Hippocampal formation (tissue), 2 donors: Measurements from ENCODE around the gene LRWD1.
"Not testable (repeated sequence)": the region's sequence is repeated elsewhere in the genome, so short reads cannot be mapped to it uniquely, and the experiment has no call there.

Experiments
- DNase-seq, 2 donors: peaks; one replicate each; lab custom pipeline; 2025; lab: John Stamatoyannopoulos, UW

LRWD1 gene

GRCh38 chr7:102496861-102497260, 32.1 kb downstream of the LRWD1 start:
- DNase-seq = not testable (repeated sequence)

DNA sequence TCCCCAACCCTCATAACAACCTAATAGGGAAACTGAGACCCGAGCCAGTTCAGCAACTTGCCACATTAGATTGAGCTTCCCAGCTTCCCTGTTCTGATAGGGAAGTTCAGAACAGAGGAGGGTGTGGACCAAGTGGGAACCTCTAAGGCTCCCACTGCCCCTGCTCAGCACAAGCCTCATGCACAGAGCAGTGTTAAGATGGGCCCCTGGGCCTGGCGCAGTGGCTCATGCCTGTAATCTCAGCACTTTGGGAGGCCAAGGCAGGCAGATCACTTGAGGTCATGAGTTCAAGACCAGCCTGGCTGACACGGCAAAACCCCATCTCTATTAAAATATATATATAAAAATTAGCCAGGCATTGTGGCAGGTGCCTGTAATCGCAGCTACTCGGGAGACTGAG, 32.5 kb downstream of the LRWD1 start:
- not testable (repeated sequence) for DNase-seq

- not testable (repeated sequence) for DNase-seq
These were observed 33.5 kb downstream of the LRWD1 start for GRCh38 chr7:102498321-102498720.

DNA sequence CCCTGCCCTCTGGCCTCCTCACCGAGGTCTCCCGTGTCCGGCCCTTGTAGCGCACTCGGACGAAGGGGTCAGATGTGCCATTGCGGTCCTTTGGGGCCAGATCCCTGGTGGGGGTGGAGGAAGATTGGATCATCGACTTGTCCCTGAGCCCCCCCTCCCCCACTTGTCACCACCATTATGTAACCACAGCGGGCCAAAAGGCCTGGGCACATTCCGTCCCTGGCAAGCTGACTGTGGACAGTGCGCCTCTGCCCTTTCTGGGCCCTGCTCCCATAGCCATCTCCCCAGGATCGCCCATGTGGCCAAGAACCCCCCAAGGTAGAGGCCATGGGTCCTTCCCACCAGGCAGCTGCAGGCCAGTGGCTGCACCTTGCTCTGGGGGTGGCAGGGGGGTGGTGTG, 38.4 kb downstream of the LRWD1 start:
- not testable (repeated sequence) for DNase-seq

- DNase-seq = not testable (repeated sequence)
These were observed 40.8 kb downstream of the LRWD1 start for GRCh38 chr7:102505298-102506185.

- DNase-seq = not testable (repeated sequence)
These were observed 42.8 kb downstream of the LRWD1 start for GRCh38 chr7:102507410-102508088.

DNA sequence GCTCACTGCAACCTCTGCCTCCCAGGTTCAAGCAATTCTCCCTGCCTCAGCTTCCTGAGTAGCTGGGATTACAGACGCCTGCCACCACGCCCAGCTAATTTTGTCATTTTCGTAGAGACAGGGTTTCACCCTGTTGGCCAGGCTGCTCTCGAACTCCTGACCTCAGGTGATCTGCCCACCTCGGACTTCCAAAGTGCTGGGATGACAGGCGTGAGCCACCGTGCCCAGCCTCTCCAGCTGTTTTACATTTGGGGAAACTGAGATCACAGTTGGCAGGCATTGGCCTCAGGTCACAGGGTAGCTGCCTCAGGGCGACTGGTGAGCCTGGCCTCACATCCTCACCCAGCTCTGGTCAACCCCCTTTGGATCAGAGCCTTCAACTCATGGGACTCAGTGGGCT, 45.8 kb downstream of the LRWD1 start:
- DNase-seq = not testable (repeated sequence)

DNA sequence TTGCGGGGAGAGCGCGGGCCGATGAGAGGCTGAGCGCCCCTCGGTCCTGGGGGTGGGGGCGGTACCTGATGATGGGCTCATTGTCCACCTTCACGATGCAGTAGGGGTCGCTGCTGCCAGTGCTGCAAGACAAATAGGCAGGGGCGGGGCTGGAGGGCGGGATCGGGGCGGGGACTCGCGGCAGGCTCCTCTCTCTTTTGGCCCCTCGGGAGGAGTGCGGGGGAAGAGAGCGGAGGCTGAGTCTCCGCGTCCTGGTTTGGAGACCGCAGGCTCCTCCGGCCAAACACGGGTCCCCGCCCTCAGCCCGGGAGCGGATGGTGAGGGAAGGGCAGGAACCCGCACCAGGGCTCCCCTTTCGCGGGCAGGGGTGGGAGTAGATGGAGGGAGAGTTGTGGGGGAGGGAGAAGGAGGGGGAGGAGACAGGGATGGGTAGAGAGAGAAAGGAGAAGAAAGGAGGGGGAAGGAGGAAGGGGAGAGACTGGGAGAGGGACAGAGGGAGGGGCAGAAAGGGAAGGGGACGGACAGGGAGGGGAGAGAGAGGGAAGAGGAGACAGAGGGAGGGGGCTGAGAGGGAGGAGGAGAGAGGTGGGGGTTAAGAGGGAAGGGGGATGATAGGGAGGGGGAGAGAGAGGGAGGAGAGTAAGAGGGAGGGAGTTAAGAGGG, 47.2 kb downstream of the LRWD1 start:
- DNase-seq = not testable (repeated sequence)

DNA sequence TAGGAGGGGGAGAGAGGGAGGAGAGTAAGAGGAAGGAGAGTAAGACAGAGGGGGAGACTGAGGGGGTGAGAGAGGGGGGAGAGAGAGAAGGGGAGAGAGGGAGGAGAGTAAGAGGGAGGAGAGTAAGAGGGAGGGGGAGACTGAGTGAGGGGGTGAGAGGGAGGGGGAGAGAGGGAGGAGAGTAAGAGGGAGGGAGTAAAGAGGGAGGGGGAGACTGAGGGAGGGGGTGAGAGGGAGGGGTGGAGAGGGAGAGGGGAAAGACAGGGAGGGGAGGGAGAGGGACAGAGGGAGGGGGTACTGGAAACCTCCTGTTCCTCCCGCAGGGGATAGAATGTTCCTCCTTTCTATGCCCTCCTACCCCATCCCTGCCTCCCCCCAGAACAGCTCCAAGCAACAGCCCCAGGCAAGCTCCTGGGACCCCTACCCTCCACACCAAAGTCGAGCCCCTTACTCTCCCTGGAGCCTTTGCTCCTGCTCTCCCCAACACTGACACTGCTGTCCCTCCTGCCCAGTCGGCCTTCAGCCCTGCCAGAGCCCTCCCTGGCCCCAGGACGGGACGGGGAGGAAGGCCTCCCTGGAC, 47.9 kb downstream of the LRWD1 start:
- not testable (repeated sequence) for DNase-seq

DNA sequence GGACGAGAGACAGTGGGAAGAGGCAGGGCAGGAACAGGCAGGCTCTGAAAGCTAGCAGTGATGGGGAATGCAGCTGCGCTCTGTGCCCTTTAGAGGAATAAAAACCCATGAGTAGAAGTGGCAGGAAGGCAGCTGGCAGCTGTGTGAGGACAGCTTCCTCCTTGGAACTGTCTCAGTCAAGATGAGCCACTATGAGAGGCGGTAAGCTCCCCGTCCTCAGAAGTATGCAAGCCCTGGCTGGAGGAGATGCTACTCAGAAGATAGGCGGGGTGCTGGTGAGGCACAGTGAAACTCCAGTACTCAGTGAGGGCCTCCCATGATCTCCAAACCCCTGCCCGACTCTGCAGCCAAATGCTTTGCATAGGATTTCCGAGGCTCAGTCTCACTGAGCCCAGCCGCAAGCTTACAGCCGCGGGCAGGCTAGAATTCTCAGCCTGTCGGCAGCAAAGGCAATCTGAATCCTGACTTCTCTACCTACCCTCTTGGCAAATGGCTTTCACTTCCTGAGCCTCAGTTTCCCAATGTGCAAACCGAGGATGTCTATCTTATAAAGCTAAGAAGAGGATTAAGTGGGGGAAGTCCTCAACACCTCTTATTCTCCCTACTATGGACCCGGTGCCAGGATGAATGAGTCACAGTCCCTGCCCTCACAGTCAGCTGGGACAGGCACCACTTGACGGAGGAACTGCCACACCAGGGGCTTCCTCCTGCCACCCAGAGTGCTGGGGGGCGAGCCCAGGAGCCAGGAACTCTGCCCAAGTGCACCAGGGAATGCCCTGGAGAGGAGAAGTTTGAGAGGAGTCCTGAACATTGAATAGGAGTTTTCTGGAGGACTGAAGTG, 50.3 kb downstream of the LRWD1 start:
- DNase-seq = not testable (repeated sequence)

GRCh38 chr7:102515889-102516288, 51.1 kb downstream of the LRWD1 start:
- DNase-seq = not testable (repeated sequence)

DNA sequence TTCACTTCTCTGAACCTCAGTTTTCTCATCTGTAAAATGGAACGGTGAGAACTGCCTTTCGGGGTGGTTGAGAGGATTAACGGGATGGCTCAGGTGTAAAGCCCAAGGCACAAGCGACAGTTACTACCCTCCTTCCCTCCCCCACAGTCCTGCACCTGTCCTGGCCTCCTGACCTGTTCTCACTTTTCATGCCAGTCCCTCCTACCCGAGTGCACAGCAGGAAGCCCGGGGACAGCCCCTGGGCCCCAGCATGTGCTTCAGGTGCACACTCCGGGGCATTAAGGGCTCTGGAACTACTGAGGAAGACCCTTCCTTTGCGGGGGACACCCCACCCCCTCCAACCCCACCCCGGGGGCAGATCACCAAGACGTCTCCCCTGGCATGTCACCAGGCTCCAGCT, 52.2 kb downstream of the LRWD1 start:
- not testable (repeated sequence) for DNase-seq

- DNase-seq = not testable (repeated sequence)
These were observed 52.9 kb downstream of the LRWD1 start, which contains the start of gene RASA4B for GRCh38 chr7:102517550-102518147. Gene RASA4B, minus strand, starts transcription at chr7:102517777. Its CDS starts 67 bp downstream, at chr7:102517710.

DNA sequence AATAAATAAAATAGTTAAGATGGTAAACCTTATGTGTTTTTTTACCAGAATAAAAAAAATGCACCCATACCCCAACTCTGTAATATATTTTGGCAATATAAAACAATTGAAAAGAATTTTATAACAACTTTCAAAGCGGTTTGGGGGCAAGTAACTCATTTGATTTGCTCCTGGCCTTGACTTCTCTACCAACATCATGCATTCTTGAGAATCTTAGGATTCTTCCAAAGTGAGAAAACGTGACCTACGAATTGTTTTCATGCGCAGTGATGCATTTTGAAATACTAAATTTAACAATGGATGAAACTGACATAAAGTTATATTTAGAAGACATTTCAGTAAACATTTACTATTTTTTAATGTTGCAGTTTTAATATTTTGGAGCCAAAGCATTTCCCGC, 56.0 kb downstream of the LRWD1 start:
- not testable (repeated sequence) for DNase-seq
